Measurements from ENCODE around the gene GPA33. TPM values are rescaled to one million over a fixed set of nuclear protein-coding genes. Genes with fewer than 3 reads are reported as not detected.

Gene GPA33
- polyA plus RNA-seq, 1 of the 3 experiments (the other 2 are of a cell fraction) = not detected

DNA sequence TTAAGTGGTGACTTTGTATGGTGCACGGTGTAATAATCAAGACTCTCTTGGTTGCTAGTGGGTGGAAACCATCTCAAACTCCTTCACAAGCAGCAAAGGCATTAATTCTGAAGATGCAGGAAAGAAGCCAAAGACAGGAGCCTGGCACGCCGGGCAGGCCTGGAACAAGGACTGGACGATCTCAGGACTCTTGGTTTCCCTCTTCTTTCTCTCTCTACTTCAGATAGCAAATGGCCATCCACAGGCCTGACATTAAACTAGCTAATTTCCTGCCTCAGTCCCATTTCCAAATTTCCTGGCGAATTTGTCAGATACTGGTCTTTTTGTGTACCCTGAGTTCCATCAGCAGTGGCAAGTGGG lies 31.9 kb upstream of the GPA33 start:
- Histone ChIP-seq H2AFZ (ENCODE audit: low read depth) (no peak overlapping the region), H3K4me2 (no peak overlapping the region), H3K36me3 (replicated peaks in 1 of 2; ENCODE audit: control insufficient read depth in 1 of 2, insufficient read depth in 2 of 2, low read length in 1 of 2) (no peaks in the 10 kb centered on the region), H3K4me3 (ENCODE audit: low read depth in 2 of 2, low read length in 1 of 2) (no peak overlapping the region), H3K9me2 (no peaks in the 10 kb centered on the region), H3K27ac (ENCODE audit: low read depth in 2 of 2, low read length in 1 of 2) (no peak overlapping the region), H4K20me1 (ENCODE audit: insufficient read depth) (no peaks in the 10 kb centered on the region), H3K9ac (no peak overlapping the region), H3K4me1 (ENCODE audit: control insufficient read depth in 1 of 2, insufficient read depth in 2 of 2, low read depth in 1 of 2, low read length in 1 of 2) (peaks cover 0 to 7% of the 10 kb centered on the region in 2 experiments; a peak in 2 of 4 replicates), H3F3A (replicated peaks; ENCODE audit: insufficient read depth) (no peaks in the 10 kb centered on the region), H3K79me2 (ENCODE audit: insufficient read depth) (no peaks in the 10 kb centered on the region), H3K27me3 (ENCODE audit: insufficient read depth) (peaks cover 5% of the 10 kb centered on the region; the same call in 1 of the 2 replicates), H3K9me3 (no peaks in the 10 kb centered on the region)
- 85% methylated on average over 5 of the region's 5 CpGs for WGBS (ENCODE audit: low lambda C conversion rate)
- no peak for TF ChIP-seq MEF2A (IDR thresholded peaks at IDR 0.05; ENCODE audit: borderline replicate concordance, low read depth)
- TF ChIP-seq, protein P1, sequence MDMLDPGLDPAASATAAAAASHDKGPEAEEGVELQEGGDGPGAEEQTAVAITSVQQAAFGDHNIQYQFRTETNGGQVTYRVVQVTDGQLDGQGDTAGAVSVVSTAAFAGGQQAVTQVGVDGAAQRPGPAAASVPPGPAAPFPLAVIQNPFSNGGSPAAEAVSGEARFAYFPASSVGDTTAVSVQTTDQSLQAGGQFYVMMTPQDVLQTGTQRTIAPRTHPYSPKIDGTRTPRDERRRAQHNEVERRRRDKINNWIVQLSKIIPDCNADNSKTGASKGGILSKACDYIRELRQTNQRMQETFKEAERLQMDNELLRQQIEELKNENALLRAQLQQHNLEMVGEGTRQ (IDR thresholded peaks at IDR 0.05; ENCODE audit: borderline replicate concordance, low read depth, low read length) = no peak
- no peak for TF ChIP-seq CHD2 (IDR thresholded peaks at IDR 0.05; ENCODE audit: low read length, partially characterized antibody)
- TF ChIP-seq, protein P2, sequence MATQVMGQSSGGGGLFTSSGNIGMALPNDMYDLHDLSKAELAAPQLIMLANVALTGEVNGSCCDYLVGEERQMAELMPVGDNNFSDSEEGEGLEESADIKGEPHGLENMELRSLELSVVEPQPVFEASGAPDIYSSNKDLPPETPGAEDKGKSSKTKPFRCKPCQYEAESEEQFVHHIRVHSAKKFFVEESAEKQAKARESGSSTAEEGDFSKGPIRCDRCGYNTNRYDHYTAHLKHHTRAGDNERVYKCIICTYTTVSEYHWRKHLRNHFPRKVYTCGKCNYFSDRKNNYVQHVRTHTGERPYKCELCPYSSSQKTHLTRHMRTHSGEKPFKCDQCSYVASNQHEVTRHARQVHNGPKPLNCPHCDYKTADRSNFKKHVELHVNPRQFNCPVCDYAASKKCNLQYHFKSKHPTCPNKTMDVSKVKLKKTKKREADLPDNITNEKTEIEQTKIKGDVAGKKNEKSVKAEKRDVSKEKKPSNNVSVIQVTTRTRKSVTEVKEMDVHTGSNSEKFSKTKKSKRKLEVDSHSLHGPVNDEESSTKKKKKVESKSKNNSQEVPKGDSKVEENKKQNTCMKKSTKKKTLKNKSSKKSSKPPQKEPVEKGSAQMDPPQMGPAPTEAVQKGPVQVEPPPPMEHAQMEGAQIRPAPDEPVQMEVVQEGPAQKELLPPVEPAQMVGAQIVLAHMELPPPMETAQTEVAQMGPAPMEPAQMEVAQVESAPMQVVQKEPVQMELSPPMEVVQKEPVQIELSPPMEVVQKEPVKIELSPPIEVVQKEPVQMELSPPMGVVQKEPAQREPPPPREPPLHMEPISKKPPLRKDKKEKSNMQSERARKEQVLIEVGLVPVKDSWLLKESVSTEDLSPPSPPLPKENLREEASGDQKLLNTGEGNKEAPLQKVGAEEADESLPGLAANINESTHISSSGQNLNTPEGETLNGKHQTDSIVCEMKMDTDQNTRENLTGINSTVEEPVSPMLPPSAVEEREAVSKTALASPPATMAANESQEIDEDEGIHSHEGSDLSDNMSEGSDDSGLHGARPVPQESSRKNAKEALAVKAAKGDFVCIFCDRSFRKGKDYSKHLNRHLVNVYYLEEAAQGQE (IDR thresholded peaks at IDR 0.05; ENCODE audit: low read depth, low read length) = no peak
- TF ChIP-seq MXI1 (IDR thresholded peaks at IDR 0.05; ENCODE audit: low read depth, low read length) = no peak
- TF ChIP-seq JUND (IDR thresholded peaks at IDR 0.05) = no peak
- no peak for TF ChIP-seq RFX5 (IDR thresholded peaks at IDR 0.05; ENCODE audit: low read length)
- no peak for TF ChIP-seq FOXM1 (IDR thresholded peaks at IDR 0.05; ENCODE audit: low read depth)
- no peak for TF ChIP-seq TEAD4 (IDR thresholded peaks at IDR 0.05; ENCODE audit: borderline replicate concordance, insufficient read depth)
- TF ChIP-seq RCOR1 (IDR thresholded peaks at IDR 0.05; ENCODE audit: low read length) = no peak
- TF ChIP-seq GABPA (IDR thresholded peaks at IDR 0.05; ENCODE audit: low read depth) = no peak
- TF ChIP-seq YY1 (IDR thresholded peaks at IDR 0.05; ENCODE audit: low read depth) = no peak
- no peak for TF ChIP-seq TCF12 (IDR thresholded peaks at IDR 0.05)
- no peak for TF ChIP-seq EZH2phosphoT487 (IDR thresholded peaks at IDR 0.05; ENCODE audit: borderline replicate concordance, low read depth)
- TF ChIP-seq, protein P3, sequence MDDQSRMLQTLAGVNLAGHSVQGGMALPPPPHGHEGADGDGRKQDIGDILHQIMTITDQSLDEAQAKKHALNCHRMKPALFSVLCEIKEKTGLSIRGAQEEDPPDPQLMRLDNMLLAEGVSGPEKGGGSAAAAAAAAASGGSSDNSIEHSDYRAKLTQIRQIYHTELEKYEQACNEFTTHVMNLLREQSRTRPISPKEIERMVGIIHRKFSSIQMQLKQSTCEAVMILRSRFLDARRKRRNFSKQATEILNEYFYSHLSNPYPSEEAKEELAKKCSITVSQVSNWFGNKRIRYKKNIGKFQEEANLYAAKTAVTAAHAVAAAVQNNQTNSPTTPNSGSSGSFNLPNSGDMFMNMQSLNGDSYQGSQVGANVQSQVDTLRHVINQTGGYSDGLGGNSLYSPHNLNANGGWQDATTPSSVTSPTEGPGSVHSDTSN (IDR thresholded peaks at IDR 0.05) = no peak
- TF ChIP-seq, protein P4, sequence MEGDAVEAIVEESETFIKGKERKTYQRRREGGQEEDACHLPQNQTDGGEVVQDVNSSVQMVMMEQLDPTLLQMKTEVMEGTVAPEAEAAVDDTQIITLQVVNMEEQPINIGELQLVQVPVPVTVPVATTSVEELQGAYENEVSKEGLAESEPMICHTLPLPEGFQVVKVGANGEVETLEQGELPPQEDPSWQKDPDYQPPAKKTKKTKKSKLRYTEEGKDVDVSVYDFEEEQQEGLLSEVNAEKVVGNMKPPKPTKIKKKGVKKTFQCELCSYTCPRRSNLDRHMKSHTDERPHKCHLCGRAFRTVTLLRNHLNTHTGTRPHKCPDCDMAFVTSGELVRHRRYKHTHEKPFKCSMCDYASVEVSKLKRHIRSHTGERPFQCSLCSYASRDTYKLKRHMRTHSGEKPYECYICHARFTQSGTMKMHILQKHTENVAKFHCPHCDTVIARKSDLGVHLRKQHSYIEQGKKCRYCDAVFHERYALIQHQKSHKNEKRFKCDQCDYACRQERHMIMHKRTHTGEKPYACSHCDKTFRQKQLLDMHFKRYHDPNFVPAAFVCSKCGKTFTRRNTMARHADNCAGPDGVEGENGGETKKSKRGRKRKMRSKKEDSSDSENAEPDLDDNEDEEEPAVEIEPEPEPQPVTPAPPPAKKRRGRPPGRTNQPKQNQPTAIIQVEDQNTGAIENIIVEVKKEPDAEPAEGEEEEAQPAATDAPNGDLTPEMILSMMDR (IDR thresholded peaks at IDR 0.05) = no peak
- TF ChIP-seq, protein P5, sequence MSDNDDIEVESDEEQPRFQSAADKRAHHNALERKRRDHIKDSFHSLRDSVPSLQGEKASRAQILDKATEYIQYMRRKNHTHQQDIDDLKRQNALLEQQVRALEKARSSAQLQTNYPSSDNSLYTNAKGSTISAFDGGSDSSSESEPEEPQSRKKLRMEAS (IDR thresholded peaks at IDR 0.05; ENCODE audit: low read depth) = no peak
- no peak for TF ChIP-seq EP300 (IDR thresholded peaks at IDR 0.05; ENCODE audit: borderline replicate concordance in 1 of 2, low read depth in 1 of 2, low read length in 1 of 2)
- TF ChIP-seq FOXJ3 (CRISPR knock-in tag; IDR thresholded peaks at IDR 0.05) = no peak
- POLR2A ChIA-PET = interaction anchor here (0.7 kb wide), 1 partner anchor 283 kb away, joined by 3 read pairs; the partner anchor contains the start of gene POGK
- CTCF ChIA-PET = interaction anchor here (0.6 to 1.3 kb wide), 2 partner anchors 63 to 146 kb away, joined by 3 read pairs; no protein-coding TSS in a partner anchor
- DNase-seq = no peak

All from SK-N-SH (cell line).